OCI-LY7 (cell line): Measurements from ENCODE around the gene RASL12. TPM values are rescaled to one million over a fixed set of nuclear protein-coding genes. Genes with fewer than 3 reads are reported as not detected.
A peak's percentile ranks its signal among the peaks of the same experiment; 100 is the strongest.

ENCODE experiments used
- BruUV-seq: library from RNA; stranded (reverse); fragments of 400-500 nt; replicated peaks from 2 replicates; lab custom pipeline; 2021; lab: Mats Ljungman, UMichigan
- CTCF ChIA-PET: fragments of 300-600 bp; sonication (Branson Sonifier 250); formaldehyde crosslinking; loops from one replicate; lab custom pipeline; 2022; ENCODE audit warnings: antibody characterized with exemption; ENCODE audit not compliant: unreplicated experiment; lab: Charles Lee
- POLR2A ChIA-PET: fragments of 300-600 bp; sonication (Branson Sonifier 250); formaldehyde crosslinking; loops from one replicate; lab custom pipeline; 2022; ENCODE audit warnings: antibody characterized with exemption; lab: Charles Lee
- DNase-seq: peaks from one replicate; pipeline ENCODE4 v3.0.0-alpha.2; 2015; ENCODE audit warnings: low spot score
- H2AFZ ChIP-seq: fragments of 200-600 bp; sonication (generic), shearing (Covaris generic); 2 replicates; pipeline ENCODE4 v1.6.1; 2014; ENCODE audit warnings: mild to moderate bottlenecking, antibody characterized with exemption, low read length, moderate library complexity
- H3K27ac ChIP-seq: fragments of 200-600 bp; sonication (generic); 2 replicates; pipeline ENCODE4 v1.5.1; 2014; ENCODE audit warnings: mixed run types, low read depth, mild to moderate bottlenecking, moderate library complexity, low read length, inconsistent platforms; ENCODE audit not compliant: poor library complexity, severe bottlenecking
- H3K36me3 ChIP-seq: fragments of 200-600 bp; sonication (generic); 2 replicates; pipeline ENCODE4 v1.6.1; 2014; ENCODE audit warnings: mild to moderate bottlenecking, antibody characterized with exemption, low read length, moderate library complexity, mixed read lengths; ENCODE audit not compliant: insufficient read depth
- H3K4me1 ChIP-seq: fragments of 200-600 bp; sonication (generic); 2 replicates; pipeline ENCODE4 v1.5.1; 2014; ENCODE audit warnings: mild to moderate bottlenecking, low read length; ENCODE audit not compliant: insufficient read depth, poor library complexity, severe bottlenecking
- H3K4me2 ChIP-seq: fragments of 200-600 bp; sonication (generic); 2 replicates; pipeline ENCODE4 v1.6.1; 2014; ENCODE audit warnings: mild to moderate bottlenecking, low read length
- H3K4me3 ChIP-seq: fragments of 200-600 bp; sonication (generic); 2 replicates; pipeline ENCODE4 v1.5.1; 2014; ENCODE audit warnings: mild to moderate bottlenecking, low read depth, low read length; ENCODE audit not compliant: poor library complexity, severe bottlenecking
- H3K79me2 ChIP-seq: fragments of 200-600 bp; sonication (generic); 2 replicates; pipeline ENCODE4 v1.6.1; 2016; ENCODE audit warnings: low read depth, mild to moderate bottlenecking, low read length, moderate library complexity, mixed read lengths; ENCODE audit not compliant: insufficient read depth
- H3K9me2 ChIP-seq: fragments of 200-600 bp; sonication (generic); 2 replicates; pipeline ENCODE4 v1.6.1; 2016; ENCODE audit warnings: mild to moderate bottlenecking, low read length, mixed read lengths; ENCODE audit not compliant: insufficient read depth
- H3K9me3 ChIP-seq: fragments of 200-600 bp; sonication (generic); 2 replicates; pipeline ENCODE4 v1.6.1; 2014; ENCODE audit warnings: mild to moderate bottlenecking, mixed run types, low read length, mixed read lengths
- H4K20me1 ChIP-seq: fragments of 200-600 bp; sonication (generic); 2 replicates; pipeline ENCODE4 v1.6.1; 2014; ENCODE audit warnings: mild to moderate bottlenecking, antibody characterized with exemption, low read length, moderate library complexity, mixed read lengths; ENCODE audit not compliant: insufficient read depth
- CTCF ChIP-seq: fragments of 200-600 bp; sonication (generic); conservative IDR thresholded peaks from 2 replicates; pipeline ENCODE4 v1.5.1; 2014; ENCODE audit warnings: mild to moderate bottlenecking, antibody characterized with exemption, low read length, moderate library complexity, mixed read lengths
- EZH2phosphoT487 ChIP-seq: fragments of 200-600 bp; sonication (generic); IDR thresholded peaks from 2 replicates; pipeline ENCODE4 v1.6.1; 2018; ENCODE audit warnings: low read depth, borderline replicate concordance, mild to moderate bottlenecking, mixed run types, antibody characterized with exemption, low read length, moderate library complexity, mixed read lengths
- intact Hi-C: fragments of 100-400 bp; cut with micrococcal nuclease; formaldehyde crosslinking; loops from one replicate; pipeline ENCODE4 v1.10.0; 2022; ENCODE audit not compliant: unreplicated experiment
- total RNA-seq, 2 experiments: library from RNA; depleted of rRNA in 1 of 2; stranded (reverse); fragments of >200 nt in 1 of 2; shearing (Covaris generic) in 1 of 2; gene quantifications; 2 replicates each; pipeline ENCODE4 v1.2.3, GENCODE V29; 2014 to 2022

RASL12 gene
- total RNA-seq, 2 experiments from 2014 or later = not detected

GRCh38 chr15:65085990-65086679, 18.3 kb upstream of the RASL12 start:
- BruUV-seq = no TSS peak
- CTCF ChIA-PET = interaction anchor here (0.5 kb wide), 1 partner anchor 10 kb away, joined by 3 read pairs; the partner anchor contains the start of gene KBTBD13

GRCh38 chr15:65085207-65085753, 17.5 kb upstream of the RASL12 start:
- Histone ChIP-seq H3K79me2 (no peaks in the 10 kb centered on the region), H3K4me1 (no peaks in the 10 kb centered on the region), H2AFZ (no peak overlapping the region), H3K9me3 (no peaks in the 10 kb centered on the region), H3K36me3 (no peaks in the 10 kb centered on the region), H3K4me3 (no peak overlapping the region), H3K4me2 (no peak overlapping the region), H3K9me2 (no peaks in the 10 kb centered on the region), H4K20me1 (no peaks in the 10 kb centered on the region), H3K27ac (no peak overlapping the region)
- DNase-seq = no peak
- ChIA-PET POLR2A (no interaction called here), CTCF (no interaction called here)
- BruUV-seq = no TSS peak
- TF ChIP-seq CTCF = no peak
- no peak for TF ChIP-seq EZH2phosphoT487
- intact Hi-C loops = no loop called here

More at GRCh38 chr15:65085990-65086679, 18.3 kb upstream of the RASL12 start:
- H3K79me2 ChIP-seq = no peaks in the 10 kb centered on the region
- no peak overlapping the region for H3K4me3 ChIP-seq
- H3K4me2 ChIP-seq = no peak overlapping the region
- H3K9me3 ChIP-seq = no peaks in the 10 kb centered on the region
- H3K4me1 ChIP-seq = no peaks in the 10 kb centered on the region
- no peaks in the 10 kb centered on the region for H4K20me1 ChIP-seq
- no peak overlapping the region for H3K27ac ChIP-seq
- no peaks in the 10 kb centered on the region for H3K36me3 ChIP-seq
- TF ChIP-seq CTCF (0 out of 2 replicates have a peak, but pooled peaks have one; percentile 37), EZH2phosphoT487 (no peak)
- H3K9me2 ChIP-seq = no peaks in the 10 kb centered on the region
- POLR2A ChIA-PET = interaction anchor here (0.6 kb wide), 1 partner anchor 339 kb away, joined by 3 read pairs; no protein-coding TSS in a partner anchor
- H2AFZ ChIP-seq = no peak overlapping the region
- intact Hi-C loops = loop anchor here (1.0 to 2.0 kb wide), 2 partner anchors 31 to 53 kb away; no protein-coding TSS in a partner anchor
- DNase-seq = peak; percentile 20
